RWPE2 (cell line): Measurements from ENCODE around the gene DEK.

Source experiments
- ATAC-seq: fragments of 200-7000 bp; cut with Tn5 transposase; 3 replicates; pipeline ENCODE4 v1.9.1; 2021; ENCODE audit warnings: low read depth
- DNase-seq: peaks from one replicate; pipeline ENCODE4 v3.0.0-alpha.2; 2020; ENCODE audit warnings: low spot score
- H3K27ac ChIP-seq: fragments of 450-650 bp; 2 replicates; pipeline ENCODE4 v1.5.1; 2017; ENCODE audit warnings: mild to moderate bottlenecking; ENCODE audit not compliant: poor library complexity, severe bottlenecking
- H3K27me3 ChIP-seq: fragments of 250-450 bp; sonication (Bioruptor Pico); 2 replicates; pipeline ENCODE4 v1.5.1; 2021; ENCODE audit warnings: mild to moderate bottlenecking, moderate library complexity; ENCODE audit not compliant: insufficient read depth, poor library complexity, severe bottlenecking
- H3K36me3 ChIP-seq: fragments of 250-450 bp; sonication (Bioruptor Pico); 2 replicates; pipeline ENCODE4 v1.5.1; 2020; ENCODE audit warnings: low read depth, mild to moderate bottlenecking, moderate library complexity
- H3K4me1 ChIP-seq: fragments of 250-450 bp; sonication (Bioruptor Pico); 2 replicates; pipeline ENCODE4 v1.5.1; 2021; ENCODE audit warnings: mild to moderate bottlenecking, moderate library complexity; ENCODE audit not compliant: insufficient read depth, poor library complexity, severe bottlenecking
- H3K4me3 ChIP-seq: fragments of 250-450 bp; sonication (Bioruptor Pico); 2 replicates; pipeline ENCODE4 v1.5.1; 2021; ENCODE audit warnings: mild to moderate bottlenecking, moderate library complexity; ENCODE audit not compliant: severe bottlenecking
- H3K9me3 ChIP-seq: fragments of 250-450 bp; sonication (Bioruptor Pico); 2 replicates; pipeline ENCODE4 v1.5.1; 2021; ENCODE audit warnings: mild to moderate bottlenecking, moderate library complexity; ENCODE audit not compliant: severe bottlenecking
- CTCF ChIP-seq: fragments of 450-650 bp; IDR thresholded peaks from one replicate; pipeline ENCODE4 v1.5.1; 2017; ENCODE audit warnings: mild to moderate bottlenecking, moderate library complexity; ENCODE audit not compliant: poor library complexity, severe bottlenecking

The DEK gene

DNA sequence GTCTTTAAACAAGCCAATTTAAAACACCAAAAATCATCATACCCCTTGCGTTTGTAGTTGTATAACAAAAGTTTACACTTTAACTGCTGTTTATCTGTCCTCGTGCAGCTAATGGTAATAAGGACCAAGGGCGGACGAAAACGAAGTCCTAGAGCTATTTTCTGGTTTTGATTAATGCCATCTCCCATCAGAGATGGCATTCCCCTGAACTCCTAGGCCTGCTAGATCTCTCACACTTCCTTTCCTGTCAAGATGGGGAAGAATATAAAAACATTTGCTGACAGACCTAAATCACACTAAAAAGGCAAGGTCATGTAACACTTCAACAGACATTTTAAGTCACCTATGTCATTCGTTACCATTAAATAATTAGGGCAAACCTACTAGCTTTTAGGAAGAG, 9.5 kb downstream of the DEK start:
- Histone ChIP-seq H3K36me3 (peaks cover 93% of the 10 kb centered on the region), H3K9me3 (no peaks in the 10 kb centered on the region), H3K27me3 (no peaks in the 10 kb centered on the region), H3K4me1 (peaks cover 8% of the 10 kb centered on the region), H3K4me3 (no peak overlapping the region), H3K27ac (no peak overlapping the region)
- no peak for ATAC-seq
- no peak for DNase-seq
- TF ChIP-seq CTCF = no peak

DNA sequence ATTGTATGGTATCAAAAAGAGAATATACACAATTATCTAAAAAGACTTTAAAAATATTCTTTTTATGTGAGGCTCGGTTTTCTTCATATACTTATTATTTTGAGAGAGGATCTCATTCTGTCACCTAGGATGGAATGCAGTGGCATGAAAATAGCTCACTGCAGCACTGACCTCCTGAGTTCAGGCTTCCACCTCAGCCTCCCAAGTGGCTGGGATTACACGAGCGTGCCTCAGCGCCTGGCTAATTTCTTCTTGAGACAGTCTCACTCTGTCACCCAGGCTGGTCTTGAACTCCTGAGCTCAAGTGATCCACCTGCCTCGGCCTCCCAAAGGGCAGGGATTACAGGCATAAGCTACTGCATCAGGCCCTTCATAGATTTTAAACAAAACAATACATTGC, 10.7 kb downstream of the DEK start:
- no peaks in the 10 kb centered on the region for H3K27me3 ChIP-seq
- no peaks in the 10 kb centered on the region for H3K9me3 ChIP-seq
- no peak for DNase-seq
- peaks cover 95% of the 10 kb centered on the region for H3K36me3 ChIP-seq
- H3K4me1 ChIP-seq = peaks cover 3% of the 10 kb centered on the region
- no peak overlapping the region for H3K27ac ChIP-seq
- H3K4me3 ChIP-seq = no peak overlapping the region
- no peak for TF ChIP-seq CTCF
- no peak for ATAC-seq

- Histone ChIP-seq H3K36me3 (peaks cover 95% of the 10 kb centered on the region), H3K9me3 (no peaks in the 10 kb centered on the region), H3K27me3 (no peaks in the 10 kb centered on the region), H3K27ac (no peak overlapping the region), H3K4me3 (no peak overlapping the region), H3K4me1 (peaks cover 13% of the 10 kb centered on the region)
- ATAC-seq = no peak
- no peak for DNase-seq
- no peak for TF ChIP-seq CTCF
Observed at GRCh38 chr6:18249271-18249670, 15.1 kb downstream of the DEK start.

DNA sequence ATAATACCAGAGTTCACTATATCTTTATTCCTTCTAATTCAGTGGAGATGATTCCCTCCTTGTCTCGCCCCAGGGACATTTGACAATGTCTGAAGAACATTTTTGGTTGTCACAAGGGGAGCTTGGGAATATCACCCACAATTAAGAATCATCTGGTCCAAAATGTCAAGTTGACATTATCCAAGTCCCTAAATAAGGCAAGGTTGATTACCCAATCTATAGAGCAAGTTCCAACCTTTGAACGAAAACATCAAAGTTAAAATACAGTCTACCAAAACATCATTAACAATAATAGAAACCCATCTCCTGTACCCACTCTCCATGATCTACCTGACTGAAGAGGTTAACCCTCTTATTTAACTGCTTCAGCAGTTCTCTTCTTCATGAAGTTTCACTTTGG, 15.6 kb downstream of the DEK start:
- DNase-seq = no peak
- ATAC-seq = no peak
- TF ChIP-seq CTCF = no peak
- Histone ChIP-seq H3K36me3 (peaks cover 95% of the 10 kb centered on the region), H3K4me3 (no peak overlapping the region), H3K27me3 (no peaks in the 10 kb centered on the region), H3K9me3 (no peaks in the 10 kb centered on the region), H3K4me1 (peaks cover 13% of the 10 kb centered on the region), H3K27ac (no peak overlapping the region)

- DNase-seq = no peak
- Histone ChIP-seq H3K27me3 (no peaks in the 10 kb centered on the region), H3K4me3 (no peak overlapping the region), H3K36me3 (peaks cover 96% of the 10 kb centered on the region), H3K27ac (no peak overlapping the region), H3K9me3 (no peaks in the 10 kb centered on the region), H3K4me1 (peaks cover 24% of the 10 kb centered on the region)
- ATAC-seq = no peak
- TF ChIP-seq CTCF = no peak
Observed at GRCh38 chr6:18247002-18247401, 17.3 kb downstream of the DEK start.
